ENCODE measurements around the gene CLHC1.

The CLHC1 gene

DNA sequence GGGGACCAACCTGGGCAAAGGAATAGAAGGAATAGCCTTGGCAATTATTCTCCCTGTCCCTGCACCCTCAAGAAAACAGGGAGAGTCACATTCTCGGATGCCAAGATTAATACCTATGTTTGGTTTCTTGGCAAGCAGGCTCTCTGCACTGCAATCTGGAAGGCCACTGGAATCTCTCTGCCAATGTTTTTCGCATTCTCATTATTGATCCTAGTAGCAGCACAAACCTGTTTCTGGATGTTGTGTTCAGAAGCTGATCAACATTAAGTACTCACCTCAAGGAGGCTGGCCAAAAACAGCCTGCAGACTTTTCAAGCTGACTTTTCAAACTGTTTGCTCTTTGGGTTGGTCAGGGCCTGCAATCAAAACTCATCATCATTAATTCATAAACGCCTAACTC is 62.2 kb downstream of the CLHC1 start:
- no peak for DNase-seq (ENCODE audit: low read depth in 3 of 3, low spot score in 1 of 3)

DNA sequence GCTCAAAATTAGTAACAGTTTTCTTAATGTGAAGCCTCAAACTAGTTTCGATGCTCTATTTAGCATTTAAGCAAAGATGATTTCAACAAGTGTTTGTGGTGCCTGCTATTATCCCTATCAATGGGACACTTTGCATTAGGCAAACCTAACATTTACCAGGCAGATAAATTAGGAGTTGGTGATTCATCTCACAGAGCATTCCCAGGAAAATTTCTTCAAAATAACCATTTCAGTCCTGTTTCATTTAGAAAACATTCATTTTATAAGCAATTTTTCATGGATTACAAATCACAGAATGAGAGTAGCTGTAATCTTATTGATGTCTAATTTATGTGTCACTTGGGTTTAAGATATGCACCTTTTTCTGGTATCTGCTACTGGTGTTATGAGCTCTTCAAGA is 62.7 kb downstream of the CLHC1 start:
- DNase-seq (ENCODE audit: low read depth in 3 of 3, low spot score in 1 of 3), result no peak

DNA sequence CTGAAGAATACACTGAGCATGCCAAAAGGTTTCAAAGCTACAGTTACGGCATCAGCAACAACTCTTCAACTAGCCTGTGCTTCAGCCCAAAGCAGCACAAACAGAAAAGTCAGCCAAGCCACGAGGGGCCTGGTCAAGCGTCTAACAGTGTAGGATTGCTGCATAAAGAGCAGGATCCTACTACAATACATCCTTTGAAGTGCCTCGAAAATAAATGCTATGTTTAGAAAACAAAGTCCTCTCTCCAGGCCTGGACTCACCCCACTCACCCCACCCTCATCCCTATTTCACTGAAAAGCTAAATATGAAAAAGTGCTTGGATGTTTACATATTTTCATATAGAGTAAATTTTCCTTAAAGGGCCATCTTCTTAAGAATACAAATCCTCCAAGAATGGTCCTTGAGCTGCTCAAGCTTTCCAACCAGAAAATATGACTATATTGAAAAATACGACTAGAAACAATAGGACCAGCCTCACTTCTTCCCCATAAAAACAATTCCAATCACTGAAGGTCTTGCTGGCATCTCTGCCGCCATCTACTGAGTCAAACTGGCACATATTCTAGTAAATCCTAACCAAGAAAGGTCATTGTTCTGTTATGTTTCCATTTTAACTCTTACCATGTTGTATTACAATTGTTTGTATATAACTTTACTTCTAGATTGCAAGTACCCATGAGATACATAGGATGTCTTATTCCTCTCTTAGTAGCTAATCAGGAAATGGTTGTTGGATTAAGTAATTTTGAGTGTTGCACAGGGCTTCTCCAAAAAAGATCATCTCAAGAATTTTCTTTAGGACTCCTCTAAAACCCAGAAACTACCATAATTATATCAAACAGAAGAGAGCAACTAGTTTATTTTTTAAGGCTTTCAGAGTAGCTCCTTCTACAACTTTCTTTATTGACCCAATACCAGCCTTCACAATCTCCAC is 63.6 kb downstream of the CLHC1 start:
- DNase-seq (ENCODE audit: low read depth in 3 of 3, low spot score in 1 of 3), result no peak

DNA sequence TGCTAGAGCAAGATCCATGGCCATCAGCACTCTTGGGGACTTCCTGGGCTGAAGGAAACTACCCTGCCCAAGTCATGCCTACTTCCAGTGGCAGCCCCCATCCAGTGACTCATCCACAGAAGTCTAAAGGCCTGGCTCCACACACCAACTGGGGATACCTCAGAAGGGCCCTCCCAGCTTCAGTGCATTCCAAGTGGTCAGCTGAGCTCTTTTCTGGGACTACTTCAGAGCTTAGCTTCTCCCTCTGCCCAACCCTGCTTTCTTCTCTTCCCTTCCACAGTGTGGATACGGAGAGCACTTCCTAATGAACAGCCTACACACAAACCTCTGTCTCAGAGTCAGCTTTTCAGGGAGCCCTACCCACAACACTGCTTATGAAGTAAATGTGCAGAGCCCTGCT is 66.5 kb downstream of the CLHC1 start:
- no peak for DNase-seq (ENCODE audit: low read depth in 3 of 3, low spot score in 1 of 3)

DNA sequence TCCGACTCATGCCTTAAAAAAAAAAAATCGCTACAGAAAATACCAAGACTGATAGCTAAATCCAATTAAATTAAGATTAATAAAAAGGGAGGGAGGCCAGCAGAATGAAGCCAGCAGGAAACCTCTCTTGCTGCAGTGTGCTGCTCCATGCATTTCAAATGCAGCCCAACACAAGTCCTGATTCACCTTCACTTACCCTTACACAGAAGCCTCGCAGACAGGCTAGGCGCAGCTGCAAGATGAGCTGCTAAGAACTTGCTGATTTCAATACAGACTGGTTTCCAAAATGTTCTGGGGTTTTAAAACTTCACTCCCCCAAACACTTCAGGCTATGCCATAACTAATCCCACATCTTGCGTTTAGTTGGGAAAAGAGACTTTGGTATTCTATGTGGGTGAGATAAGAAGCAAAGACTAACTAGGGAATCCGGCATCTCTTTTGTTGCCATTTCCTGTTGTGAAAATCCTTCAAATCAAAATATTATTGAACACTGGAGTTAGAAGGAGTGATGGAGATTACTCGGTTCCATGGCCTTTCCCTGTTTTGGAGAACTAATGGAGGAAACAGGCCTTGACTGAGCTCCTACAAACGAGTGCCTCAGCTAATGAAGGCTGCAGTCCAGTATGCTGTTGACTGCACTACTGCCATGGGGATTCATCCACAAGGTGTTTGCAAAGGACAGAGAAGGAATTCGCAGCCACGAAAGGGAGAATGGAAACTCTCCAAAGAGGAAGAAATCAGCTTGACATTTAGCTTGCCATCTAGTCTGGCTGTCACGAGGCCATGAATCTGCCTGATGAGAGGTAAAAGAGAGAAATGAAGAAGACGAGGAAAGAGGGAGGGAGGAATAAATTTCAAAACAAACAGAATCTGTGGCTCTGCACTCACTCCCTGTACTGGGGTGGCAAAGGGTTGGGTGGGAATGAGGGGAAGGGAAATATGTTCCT is 67.3 kb downstream of the CLHC1 start:
- DNase-seq (ENCODE audit: low read depth in 3 of 3, low spot score in 1 of 3), result no peak

DNA sequence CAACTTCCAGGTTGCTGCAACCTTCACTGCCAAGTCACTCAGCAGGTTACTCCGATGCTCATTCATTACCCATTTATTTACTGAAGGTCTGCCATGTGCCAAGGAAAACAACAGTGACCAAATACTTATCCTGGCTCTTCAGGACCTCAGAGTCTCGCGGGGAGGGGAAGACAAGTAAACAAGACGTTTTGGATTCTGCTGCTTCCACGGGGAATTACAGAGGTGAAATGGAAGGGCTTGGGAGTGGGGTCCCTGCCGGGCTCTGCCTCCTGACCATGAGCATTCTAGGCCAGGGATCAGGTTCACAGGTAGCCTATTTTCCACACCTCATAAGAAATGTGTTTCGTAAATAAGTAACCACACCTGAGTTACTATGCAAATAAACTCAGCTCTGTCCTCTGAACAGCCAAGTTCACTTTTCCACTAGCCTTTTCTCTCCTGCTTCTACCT is 68.1 kb downstream of the CLHC1 start:
- DNase-seq (ENCODE audit: low read depth in 3 of 3, low spot score in 1 of 3), result no peak

DNA sequence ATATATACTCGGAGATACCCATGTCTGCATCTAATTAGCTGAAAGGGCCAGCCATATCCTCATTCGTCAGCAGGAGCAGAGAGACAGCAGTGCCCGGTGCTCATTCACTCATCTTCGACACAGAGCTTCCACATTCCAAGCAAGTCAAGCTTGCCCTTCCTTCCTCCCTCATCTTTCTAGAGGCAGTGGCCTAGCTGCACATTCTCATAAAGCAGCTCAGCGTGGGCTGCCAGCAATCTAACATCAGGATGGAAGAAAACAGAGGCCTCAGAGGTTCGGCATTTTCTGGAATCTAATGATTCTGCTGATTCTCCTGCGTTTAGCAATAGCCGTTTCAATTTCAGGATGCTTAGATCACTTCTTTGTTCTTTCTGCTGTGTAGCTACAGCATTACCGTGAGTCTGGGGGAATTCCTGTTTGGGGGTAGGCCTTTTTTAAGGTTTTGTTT is 68.8 kb downstream of the CLHC1 start:
- DNase-seq (ENCODE audit: low read depth in 3 of 3, low spot score in 1 of 3), result no peak

DNA sequence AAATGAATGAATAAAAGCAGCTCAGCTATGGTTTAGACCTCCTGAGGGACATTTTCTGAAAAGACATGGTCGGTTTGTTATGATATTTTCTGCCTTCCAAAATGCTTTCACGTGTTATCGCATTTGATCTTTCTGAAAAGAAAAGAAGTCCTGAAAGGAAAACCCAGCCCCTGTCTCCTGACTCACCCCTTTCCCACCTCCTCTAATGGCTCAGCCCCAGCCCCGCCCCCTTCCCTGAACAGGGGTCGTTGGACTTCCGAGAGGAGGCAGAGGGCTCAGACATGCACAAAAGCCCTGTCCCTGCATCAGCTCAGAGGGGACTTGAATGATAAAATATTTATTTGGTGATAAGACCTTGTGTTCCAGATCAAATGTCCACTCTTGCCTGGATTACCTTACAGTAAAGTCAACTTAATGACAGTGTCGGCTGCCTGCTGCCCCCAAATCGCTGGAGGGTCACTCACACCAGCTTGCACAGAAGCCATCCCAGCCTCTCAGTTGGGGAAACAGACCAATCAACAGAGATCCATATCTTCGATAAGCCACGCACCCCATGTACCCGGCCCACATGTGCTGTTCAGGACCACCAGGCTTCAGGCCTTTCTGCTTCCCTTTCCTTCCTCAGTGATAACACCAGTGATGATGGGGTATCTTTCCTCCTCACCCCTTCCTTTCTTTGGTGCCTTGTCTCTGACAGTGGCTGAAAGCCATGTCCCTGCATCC is 69.6 kb downstream of the CLHC1 start:
- DNase-seq (ENCODE audit: low read depth in 3 of 3, low spot score in 1 of 3), result no peak

DNA sequence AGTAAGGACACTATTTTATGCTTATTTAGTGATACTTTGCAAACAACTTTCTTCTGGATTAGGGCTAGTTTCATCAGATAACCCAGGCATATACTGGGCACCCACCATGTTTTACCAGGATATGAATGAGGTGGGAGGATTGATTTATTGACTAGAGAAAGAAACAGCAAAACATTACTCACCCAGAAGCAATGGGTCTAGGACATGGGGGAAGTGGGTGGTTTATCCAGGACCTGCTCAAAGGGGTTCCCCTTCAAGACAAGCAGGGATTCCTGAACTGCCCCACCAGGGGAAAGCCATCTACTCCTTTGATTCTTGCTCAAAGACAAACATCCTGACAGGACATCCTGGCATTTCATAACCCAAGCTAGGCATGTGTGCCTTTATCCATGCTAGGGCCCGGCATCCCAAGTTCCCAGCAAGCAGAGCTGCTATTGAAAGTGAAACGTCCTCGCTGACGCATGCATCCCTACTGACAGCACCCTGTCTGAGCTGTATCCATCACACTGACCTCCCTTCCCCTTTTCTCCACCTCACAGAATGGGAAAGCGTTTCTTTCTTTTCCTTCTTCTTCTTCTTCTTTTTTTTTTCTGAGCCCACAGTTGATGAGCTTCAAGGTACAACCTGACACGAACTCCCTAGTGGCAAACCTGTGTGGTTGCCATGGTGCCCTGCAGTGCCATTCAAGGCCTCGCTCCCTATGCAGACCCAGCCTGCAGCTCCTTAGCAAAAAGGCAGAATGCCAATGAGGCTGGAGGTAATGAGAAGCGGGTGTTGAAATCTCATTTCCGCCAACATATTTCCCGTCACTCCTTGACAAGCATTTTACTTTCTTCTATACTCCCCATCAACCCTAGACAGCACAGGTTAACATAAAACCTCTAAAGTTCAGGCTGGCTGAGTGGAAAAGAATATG is 70.5 kb downstream of the CLHC1 start:
- no peak for DNase-seq (ENCODE audit: low read depth in 3 of 3, low spot score in 1 of 3)

DNA sequence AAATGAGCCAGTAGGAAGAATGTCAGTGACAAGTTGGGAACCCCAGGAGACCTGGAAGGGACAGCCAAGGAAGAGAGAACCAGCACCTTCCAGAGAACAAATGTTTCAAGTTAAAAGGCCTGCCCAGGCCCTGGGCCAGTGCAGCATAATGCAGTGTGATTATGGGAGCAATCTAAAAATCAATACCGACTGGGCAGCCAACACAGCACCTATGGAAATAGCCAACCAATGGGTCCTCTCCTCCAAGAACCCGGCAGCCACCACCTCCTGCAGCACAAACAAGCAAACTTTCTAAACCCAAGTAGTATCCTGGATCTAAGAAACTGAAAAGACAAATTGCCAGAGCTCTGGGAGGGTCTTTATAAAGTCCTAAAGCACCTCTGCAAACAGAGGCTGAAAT is 71.7 kb downstream of the CLHC1 start:
- DNase-seq (ENCODE audit: low read depth in 3 of 3, low spot score in 1 of 3), result no peak

DNA sequence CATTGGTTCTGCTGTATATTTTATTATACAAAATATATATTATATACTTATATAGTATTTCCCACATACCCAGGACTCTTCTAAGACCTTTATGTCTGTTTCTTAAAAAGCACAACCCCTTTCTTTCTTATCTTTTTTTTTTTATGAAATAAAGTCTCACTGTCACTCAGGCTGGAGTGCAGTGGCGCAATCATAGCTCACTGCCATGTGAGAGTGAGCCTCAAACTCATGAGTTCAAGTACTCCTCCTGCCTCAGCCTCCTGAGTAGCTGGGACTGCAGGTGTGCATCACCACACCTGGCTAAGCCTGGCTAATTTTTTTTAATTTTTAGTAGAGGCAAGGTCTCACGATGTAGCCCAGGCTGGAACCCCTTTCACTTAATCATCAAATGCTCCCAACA is 72.3 kb downstream of the CLHC1 start:
- DNase-seq (ENCODE audit: low read depth in 3 of 3, low spot score in 1 of 3), result no peak

DNA sequence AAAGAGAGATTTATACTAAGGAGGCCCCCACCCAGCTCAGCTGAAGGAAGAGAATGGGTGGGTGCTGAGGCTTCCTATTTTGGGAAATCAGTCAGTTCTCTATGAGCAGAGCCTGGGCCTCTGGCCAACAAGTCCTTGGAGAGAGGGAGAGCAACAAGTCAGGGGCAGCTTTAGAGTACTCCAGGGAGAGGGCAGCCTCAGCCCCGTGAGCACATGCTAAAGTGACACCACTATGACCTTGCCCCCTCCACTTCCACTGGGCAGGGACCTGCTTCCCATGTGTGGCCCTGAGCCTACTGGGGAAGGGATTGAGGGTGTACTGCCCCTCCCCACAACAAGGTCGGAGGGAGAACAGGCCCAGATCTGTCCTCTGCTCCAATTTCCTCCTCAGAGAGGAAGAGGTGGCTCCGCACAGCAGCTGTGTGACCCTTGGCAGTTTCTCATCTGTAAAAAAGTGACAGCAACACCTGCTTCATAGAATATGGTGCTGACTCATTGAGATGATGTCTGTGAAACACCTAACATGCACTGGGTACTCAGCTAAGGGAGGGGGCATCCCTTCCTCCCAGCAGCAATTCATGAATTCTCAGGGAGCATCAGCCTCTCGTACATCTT is 72.9 kb downstream of the CLHC1 start:
- DNase-seq (ENCODE audit: low read depth in 3 of 3, low spot score in 1 of 3), result no peak

DNA sequence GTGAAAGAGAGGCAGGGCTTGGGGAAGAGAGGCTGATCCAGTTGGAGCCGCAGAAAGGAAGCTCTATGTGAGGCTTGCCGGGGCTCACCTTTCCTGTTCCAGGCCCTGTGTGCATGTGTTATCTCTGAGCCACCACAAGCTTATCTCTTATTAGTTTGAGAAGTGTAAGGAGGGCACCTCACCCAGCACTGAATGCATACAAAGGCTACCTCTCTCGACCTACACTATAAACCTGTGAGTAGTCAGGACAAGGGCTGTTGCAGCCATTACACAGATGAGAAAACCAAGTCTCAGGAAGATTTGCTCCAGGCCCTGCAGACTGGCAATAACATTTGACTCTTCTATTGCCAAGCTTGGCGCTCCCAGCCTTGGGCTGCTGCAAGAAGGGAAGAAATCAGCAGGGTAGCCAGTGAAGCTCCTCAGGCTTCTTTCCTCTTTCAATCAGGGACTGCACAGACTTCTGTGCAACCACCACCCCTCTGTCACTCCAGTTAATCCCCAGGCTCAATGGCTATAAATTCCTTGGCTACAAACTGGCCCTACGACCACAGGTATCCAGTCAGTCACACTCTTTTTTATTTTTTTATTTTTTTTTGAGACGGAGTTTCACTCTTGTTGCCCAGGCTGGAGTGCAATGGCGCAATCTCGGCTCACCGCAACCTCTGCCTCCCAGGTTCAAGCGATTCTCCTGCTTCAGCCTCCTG is 73.8 kb downstream of the CLHC1 start:
- no peak for DNase-seq (ENCODE audit: low read depth in 3 of 3, low spot score in 1 of 3)

DNA sequence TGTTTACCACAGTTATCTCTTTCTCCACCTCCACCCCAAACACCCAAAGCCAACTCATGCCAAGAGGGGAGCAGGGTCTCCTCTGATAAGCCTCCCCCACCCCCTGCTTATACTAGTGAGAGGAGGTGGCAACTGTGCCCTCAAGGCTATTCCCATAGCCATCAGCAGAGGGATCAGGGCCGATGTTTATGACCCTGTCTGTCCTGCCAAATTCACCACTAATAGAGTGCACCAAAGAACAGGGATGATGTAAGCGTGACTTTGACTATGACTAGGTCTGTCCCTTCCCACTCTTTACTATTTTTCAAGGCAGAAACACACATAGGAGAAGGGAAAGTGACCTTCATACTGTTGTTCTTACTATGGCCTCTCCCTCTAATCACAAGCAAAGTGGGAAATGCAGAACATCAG is 74.6 kb downstream of the CLHC1 start:
- DNase-seq (ENCODE audit: low read depth in 3 of 3, low spot score in 1 of 3), result no peak

DNA sequence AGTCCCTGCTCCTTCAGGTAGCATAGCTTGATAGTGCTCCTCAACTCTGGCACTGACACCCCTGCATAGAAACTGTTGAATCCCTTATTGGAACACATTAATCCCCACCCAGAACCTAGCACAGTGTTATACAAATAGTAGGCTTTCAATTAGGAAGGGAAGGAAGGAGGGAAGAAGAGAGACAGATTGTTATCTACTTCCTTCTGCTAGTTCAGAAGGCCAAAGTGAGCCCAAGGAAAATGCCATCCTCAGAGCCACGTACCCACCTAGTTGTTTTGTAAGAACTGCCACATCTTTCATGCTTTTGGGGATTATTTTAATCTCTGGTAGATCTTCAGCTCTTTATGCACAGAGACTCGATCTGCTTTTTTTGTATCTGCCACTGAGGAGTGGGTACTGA is 75.1 kb downstream of the CLHC1 start:
- no peak for DNase-seq (ENCODE audit: low read depth in 3 of 3, low spot score in 1 of 3)

DNA sequence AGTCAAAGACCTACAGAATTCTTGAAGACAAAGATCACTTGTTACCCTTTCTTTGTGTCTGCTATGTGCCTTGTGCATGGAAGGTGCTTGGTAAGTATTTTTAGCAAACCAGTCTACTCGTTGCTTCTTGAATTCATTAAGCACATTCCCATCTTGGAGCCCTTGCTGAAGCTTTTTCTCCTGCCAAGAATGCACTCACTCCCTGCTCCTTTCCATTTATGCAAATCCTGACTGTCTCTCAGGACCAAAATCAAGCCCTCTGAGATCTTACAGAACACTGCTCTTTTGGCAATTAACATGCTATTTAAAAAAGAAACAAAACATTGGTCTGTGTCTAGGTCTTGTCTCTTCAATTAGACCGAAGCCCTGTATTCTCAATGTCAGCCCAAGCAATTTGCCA is 75.8 kb downstream of the CLHC1 start:
- DNase-seq (ENCODE audit: low read depth in 3 of 3, low spot score in 1 of 3), result no peak

DNA sequence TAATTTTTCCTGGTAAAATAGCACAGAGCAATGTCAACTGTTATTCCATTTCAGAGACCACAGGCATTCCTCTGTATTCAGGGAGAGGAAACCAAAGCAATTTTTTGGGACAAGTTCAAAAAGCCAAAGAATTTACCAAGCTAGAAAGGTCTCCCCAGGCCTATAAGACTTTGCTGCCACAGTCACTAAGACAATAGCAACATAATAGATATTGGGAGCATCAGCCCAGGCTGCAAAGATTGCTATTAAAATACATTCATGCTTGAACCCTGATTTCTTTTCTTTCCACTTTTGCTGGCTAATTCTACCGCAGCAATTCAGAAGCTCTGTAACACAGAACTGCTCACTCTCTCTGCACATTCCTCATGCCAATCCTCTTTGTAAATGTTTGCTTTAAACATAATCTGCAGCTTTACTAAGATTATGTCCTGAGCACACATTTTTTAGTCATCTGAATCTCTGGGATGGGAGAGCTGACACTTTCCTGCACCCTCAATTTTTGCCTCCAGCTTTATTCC is 76.3 kb downstream of the CLHC1 start:
- no peak for DNase-seq (ENCODE audit: low read depth in 3 of 3, low spot score in 1 of 3)

DNA sequence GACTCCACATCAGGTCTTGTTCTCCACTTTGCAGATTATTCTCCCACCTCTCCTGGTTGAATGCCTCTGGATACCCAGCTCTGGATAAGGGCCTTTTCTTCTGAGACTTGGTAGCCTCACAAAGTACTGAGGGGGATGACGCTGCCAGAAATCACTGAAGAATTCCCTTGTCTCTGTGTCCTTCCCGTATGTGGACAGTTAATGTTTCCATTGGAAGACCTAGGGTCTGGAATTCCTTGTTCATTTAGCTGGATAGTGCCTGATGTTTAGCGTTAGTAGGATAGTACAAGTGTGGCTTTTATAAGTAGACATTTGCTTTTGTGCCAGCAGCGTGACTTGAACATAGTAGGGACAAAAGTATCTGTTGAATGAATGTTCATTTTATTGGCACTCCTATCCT is 76.9 kb downstream of the CLHC1 start:
- no peak for DNase-seq (ENCODE audit: low read depth in 3 of 3, low spot score in 1 of 3)

DNA sequence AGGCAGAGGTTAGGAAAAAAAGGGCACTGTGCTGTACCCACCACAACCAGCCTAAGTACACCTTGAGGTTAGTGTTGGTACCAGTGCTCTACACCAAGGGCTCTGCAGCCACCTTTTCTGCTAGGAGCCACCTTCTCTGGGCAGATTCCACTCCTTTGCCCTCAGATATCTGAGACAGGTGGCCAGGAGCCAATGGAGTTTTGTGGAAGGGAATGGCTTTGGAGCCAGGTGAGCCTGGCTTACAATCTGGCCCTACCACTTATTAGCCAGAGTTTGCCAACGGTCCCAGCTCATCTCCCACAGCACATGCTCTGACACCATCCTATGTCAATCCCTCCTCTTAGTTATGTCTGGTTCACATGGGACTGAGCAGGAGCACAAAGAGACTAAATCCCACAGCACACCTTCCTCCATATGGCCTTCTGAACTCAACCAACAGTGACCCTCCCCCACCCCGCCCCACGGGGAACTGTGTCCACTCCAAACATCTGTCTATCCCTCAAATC is 77.5 kb downstream of the CLHC1 start:
- no peak for DNase-seq (ENCODE audit: low read depth in 3 of 3, low spot score in 1 of 3)

Data from stimulated activated CD4-positive, alpha-beta T cell treated with anti-CD3 and anti-CD28 coated beads, TNF-alpha, amount 100 ng/mL, for 1 hour (primary cell).